GM21360 (cell line): ENCODE measurements around the gene PROKR1.
"Not testable (repeated sequence)": the region's sequence is repeated elsewhere in the genome, so short reads cannot be mapped to it uniquely, and the experiment has no call there.

Experiments
- ATAC-seq: cut with Tn5 transposase; IDR thresholded peaks from one replicate; pipeline ENCODE4 v1.9.1; 2021; ENCODE audit warnings: mild to moderate bottlenecking, moderate library complexity; ENCODE audit not compliant: unreplicated experiment

The PROKR1 gene

GRCh38 chr2:68653538-68653982, 10.2 kb downstream of the PROKR1 start:
- ATAC-seq: peak; percentile 68

DNA sequence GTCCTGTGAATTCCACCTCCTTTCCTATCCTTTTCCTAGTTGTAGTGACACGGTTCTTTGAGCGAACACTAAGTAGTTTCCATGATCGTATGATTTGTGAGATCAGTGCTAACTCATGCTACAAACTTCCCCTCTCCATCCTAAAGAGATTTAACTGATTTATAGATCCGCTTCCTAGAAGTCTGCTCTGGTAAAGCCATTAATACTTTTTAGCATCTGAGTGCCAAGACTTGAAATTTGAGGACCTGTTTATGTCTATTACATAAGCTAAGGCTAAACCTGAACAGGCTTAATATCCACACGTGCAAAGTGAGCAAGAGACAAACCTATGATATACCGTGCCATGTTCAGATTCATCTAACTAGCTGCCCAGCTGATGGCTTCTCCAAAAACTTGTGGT, 14.9 kb downstream of the PROKR1 start:
- no peak for ATAC-seq

GRCh38 chr2:68659081-68659480, 15.7 kb downstream of the PROKR1 start:
- ATAC-seq: no peak

- no peak for ATAC-seq
These were observed 17.3 kb downstream of the PROKR1 start for GRCh38 chr2:68660658-68661057.

GRCh38 chr2:68662466-68662865, 19.1 kb downstream of the PROKR1 start:
- no peak for ATAC-seq

- ATAC-seq: no peak
These were observed 20.2 kb downstream of the PROKR1 start for GRCh38 chr2:68663371-68664156.

DNA sequence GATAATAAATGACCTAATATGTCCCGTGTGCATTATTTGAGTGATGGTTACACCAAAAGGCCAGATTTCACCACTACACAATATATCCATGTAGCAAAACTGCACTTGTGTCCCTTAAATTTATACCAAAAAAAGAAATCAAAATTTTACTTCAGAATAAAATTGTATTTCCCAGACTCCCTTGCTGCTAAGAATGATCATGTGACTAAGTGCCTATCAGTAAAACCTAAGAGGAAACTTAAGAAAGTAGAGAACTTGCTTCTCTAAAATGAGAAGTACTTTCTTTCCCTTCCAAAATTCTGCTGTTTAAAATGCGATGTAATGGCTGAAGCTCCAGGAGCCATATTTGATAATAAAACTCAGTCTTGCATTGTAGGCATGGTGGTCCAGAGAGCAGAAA, 24.0 kb downstream of the PROKR1 start:
- ATAC-seq: no peak

GRCh38 chr2:68669651-68670050, 26.3 kb downstream of the PROKR1 start:
- ATAC-seq: no peak

GRCh38 chr2:68671961-68672360, 28.6 kb downstream of the PROKR1 start:
- no peak for ATAC-seq

GRCh38 chr2:68673631-68674030, 30.3 kb downstream of the PROKR1 start:
- ATAC-seq: no peak

GRCh38 chr2:68675470-68675869, 32.1 kb downstream of the PROKR1 start:
- ATAC-seq: no peak

- ATAC-seq: not testable (repeated sequence)
These were observed 34.5 kb downstream of the PROKR1 start for GRCh38 chr2:68677837-68678236.

- not testable (repeated sequence) for ATAC-seq
These were observed 36.0 kb downstream of the PROKR1 start for GRCh38 chr2:68679166-68679916.

GRCh38 chr2:68679917-68680267, 36.5 kb downstream of the PROKR1 start:
- not testable (repeated sequence) for ATAC-seq

DNA sequence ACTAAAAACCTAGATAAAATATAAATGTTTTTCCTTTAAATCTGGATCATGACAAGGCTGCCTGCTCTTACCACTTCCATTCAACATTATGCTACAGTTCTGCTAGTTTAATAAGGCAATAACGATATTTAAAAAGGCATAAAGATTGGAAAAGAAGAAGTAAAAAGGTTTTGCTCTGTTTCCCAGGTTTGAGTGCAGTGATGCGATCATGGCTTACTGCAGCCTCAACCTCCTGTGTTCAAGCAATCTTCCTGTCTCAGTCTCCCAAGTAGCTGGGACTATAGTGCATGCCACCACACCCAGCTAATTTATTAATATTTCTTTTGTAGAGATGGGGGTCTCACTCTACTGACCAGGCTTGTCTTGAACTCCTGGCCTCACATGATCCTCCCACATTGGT, 40.8 kb downstream of the PROKR1 start:
- ATAC-seq: no peak

DNA sequence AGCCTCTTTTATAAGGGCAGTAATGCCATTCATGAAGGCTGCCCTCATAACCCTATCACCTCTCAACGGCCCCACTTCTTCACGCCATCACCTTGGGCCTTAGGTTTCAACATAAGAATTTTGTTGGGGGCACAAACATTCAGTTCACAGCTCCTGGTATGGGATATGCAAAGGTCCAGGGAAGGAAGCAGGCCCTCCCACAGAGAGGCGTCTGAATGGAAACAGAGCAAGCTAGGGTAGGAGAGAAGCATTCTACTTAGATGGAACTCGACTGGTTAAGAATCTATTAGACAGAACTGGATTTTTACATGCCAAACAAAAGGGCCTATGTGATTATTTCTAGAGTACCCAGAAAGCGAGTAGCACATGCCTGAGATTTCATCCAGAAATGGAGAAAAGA, 42.8 kb downstream of the PROKR1 start:
- ATAC-seq: no peak

- ATAC-seq: no peak
These were observed 43.6 kb downstream of the PROKR1 start for GRCh38 chr2:68687018-68687417.

DNA sequence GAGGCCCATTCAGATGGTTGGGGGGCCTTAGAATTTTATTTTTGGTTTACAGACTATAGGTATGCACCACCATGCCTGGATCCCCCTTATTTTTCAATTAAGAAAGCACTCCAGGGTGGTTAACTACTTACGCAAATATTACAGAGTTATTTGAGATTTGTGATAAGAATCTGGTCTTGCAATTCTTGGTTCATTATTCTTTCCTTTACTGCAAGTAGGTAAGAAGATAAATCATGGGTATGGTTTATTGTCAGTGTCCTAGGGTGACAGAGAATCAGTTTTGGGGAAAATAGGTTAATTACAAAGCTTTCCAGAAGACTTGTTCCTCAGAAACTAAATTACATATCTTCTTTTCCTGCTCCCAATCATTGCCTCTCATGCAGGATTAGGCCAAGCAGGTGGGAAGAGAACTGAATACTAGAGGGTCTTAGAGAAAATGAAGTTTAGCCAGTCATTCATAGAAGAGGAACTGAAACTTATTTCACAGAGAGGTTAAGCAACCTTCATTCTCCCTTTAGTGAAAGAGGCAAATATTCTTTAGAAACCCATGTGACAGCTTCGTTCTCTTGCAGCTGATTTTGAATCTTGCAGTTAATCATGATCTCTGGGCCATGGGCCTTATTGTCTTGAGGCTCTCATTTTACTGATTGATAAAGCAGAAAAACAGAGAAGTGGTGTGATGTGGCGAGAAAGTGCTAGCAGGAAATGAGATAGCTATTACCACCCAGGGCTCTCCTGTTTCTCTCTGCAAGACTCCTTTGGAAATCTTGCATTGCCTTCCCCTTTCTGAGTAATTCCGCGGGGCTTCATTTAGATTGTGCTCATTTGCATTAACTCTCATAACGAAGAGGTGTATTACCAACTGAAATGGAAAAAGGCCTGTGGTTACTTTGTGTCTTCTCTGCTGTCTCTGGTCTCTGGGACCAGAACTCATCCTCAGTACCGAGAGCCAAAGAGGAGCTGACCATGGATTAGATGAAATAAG, 46.5 kb downstream of the PROKR1 start:
- ATAC-seq: peak; percentile 84

DNA sequence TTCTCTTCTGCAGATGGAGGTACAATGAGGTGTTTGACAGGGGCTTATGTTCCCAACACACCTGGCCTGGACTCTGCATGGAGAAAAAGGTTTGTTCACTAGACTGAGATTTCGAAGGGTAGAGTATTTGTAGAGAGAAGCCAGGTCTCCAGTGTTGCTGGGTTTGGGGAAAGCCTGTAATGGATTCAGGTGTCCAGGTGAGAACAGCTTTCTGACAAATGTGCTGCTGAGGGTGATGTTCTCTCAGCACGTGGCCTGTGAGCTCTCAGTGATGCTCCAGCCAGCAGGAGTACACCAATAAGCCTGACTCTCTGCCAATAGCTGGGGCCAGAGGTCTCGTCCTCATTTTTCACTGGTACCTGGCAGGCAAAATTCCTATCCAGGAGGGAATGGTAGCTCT, 47.5 kb downstream of the PROKR1 start:
- ATAC-seq: no peak

DNA sequence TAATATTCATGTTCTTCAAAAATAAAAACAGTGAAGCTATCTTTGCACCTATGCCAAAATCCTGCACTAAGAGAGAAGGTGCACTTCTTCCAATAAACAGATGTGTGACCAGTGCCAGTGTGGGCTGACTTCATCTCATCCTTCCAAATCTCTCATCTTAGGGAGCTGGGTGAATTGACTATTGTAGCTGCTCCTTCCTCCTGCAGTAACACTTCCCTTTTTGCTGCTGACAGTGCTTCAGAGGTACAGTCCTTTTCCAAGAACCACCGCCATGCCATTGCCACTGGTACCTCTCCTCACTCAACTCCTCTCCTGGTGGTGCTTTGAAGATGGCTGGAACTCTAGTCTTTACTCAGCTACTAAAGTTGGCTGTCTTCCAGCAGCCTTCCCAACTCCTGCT, 49.1 kb downstream of the PROKR1 start:
- no peak for ATAC-seq

- no peak for ATAC-seq
These were observed 50.6 kb downstream of the PROKR1 start for GRCh38 chr2:68693951-68694350.
